Measurements from ENCODE around the gene TNP2.
A peak's percentile ranks its signal among the peaks of the same experiment; 100 is the strongest.

TNP2 gene

GRCh38 chr16:11276896-11277593 is 7.9 kb upstream of the TNP2 start:
- DNase-seq: no peak

DNA sequence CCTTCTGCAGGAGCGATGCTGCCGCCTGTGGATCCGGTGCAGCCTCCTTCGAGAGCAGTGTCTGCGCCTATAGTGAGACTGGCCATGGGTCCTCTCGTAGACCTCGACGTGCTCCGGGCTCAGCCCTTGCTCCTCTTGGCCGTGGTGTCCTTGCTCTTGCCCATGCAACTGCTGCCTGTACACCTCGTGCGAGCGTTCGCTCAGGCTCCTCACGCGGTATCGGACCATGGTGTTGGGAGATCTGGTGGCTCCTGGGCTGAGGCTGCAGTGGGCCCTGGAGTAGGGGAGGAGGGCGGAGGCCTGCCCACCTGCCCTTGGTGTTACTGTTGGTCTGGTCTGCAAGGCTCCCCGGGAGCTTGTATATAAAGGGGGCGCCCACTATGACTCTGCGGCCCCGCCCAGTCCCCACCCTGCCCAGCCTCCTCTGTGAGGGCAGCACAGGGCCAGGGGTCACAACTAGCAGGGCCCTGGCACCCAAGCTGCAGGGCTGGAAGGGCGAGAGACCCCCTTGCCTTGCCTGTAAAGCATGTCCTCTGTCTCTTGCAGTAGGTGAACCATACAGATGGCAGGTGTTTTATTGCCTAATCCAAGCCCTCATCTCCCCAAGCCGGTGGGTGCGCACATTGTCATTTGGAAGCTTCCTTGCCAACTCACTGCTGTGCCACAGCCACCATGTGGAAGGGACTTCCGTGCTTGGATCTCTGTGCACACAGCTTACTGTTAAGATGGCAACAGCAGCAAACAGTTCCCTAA is 7.2 kb upstream of the TNP2 start, which contains the start of gene PRM2:
TSS of gene PRM2 (minus strand) at position 338 of the 753 bp plus-strand sequence. CDS start at position 228, 110 bp downstream.
- no peak for DNase-seq

- DNase-seq: no peak
Measured at GRCh38 chr16:11274964-11275363, 5.8 kb upstream of the TNP2 start.

DNA sequence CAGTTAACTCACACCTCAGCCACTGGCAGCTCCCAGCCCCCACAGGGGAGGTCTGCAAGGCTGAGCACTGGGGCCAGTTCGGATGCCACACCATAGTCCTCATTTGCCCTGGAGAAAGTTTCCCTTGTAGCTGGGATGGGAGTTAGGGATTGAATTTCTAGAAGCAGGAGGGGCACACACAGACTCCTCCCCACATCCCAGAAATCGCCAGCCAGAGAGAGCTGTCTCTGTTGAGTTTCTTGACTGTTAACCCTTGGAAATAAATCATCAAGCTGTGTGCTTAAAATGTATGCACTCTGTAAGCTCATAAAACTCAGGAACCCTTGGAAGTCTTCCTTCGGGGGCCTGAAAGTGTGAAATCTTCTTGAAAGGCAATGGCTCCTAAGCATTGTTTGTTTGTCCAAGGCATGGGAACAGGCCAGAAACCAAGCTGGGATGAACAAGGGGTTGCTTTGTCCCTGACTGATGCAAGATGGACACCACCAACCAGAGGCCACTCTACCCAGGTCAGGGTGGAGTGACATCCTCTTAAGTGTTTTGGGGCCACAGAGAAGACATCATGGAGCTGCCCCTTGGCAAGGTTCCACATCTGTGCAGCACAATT is 4.7 kb upstream of the TNP2 start:
- no peak for DNase-seq

DNA sequence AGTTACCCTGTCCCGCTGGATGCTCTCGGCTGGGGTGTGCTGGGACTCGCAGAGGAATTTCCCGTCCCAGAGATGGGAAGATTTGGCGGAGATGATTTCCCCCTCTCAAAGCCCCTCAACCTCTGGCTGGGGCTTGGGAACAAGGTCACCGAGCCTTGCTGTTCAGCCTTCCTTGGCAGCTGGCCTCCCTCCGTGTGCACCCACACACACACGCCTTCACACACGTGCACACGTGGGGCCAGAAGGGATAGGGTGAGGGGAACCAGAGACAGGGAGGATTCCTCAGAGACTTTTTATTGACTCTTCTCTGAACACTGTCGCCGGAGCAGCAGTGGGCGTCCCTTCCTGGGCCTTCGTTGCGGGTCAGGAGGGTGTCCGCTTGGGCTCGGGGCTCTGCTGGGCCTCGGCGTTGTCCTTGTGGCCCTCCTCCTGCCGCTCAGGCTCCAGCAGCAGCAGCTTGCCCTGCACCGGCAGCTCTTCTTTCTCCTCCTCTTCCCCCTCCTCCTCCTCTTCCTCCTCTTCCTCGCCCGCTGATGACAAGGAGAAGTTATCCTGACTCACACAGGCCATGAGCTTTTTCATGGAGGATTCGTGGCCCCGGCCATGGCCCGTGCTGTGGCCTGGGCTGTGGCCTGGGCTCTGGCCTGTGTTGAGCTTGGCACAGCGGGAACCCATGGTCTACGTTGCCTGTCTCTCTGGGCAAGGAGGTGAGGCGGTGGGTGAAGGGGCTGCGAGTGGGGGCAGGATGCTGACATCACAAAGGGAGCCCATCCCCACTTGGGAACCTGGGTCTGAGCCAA is 4.0 kb upstream of the TNP2 start, which contains the start of gene PRM3:
TSS of gene PRM3 (minus strand) at position 709 of the 800 bp plus-strand sequence. CDS start at position 675, 34 bp downstream.
- no peak for DNase-seq

DNA sequence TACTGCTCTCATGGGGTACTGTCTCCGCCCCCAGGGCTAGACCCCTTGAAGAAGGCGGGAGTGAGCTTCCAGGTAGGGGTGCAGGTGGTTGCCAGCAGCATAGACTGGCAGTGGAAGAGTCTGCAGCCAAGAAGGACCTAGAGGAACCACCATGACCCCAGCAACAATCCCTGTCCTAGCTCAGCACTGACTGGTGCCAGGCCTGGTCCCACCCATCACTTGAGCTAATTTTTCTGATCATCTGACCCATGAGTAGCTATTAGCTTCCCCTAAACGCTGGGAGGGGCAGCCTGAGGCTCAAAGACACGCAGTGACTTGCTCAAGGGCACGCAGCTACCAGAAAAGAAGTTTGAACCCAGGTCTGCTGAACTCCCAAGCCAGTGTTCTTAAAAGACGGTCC is 3.4 kb upstream of the TNP2 start:
- no peak for DNase-seq

GRCh38 chr16:11271610-11272009 is 2.5 kb upstream of the TNP2 start:
- no peak for DNase-seq

- no peak for DNase-seq
Measured at GRCh38 chr16:11270602-11271162, 1.6 kb upstream of the TNP2 start.

GRCh38 chr16:11265124-11265523 is 4.0 kb downstream of the TNP2 start:
- DNase-seq: no peak

DNA sequence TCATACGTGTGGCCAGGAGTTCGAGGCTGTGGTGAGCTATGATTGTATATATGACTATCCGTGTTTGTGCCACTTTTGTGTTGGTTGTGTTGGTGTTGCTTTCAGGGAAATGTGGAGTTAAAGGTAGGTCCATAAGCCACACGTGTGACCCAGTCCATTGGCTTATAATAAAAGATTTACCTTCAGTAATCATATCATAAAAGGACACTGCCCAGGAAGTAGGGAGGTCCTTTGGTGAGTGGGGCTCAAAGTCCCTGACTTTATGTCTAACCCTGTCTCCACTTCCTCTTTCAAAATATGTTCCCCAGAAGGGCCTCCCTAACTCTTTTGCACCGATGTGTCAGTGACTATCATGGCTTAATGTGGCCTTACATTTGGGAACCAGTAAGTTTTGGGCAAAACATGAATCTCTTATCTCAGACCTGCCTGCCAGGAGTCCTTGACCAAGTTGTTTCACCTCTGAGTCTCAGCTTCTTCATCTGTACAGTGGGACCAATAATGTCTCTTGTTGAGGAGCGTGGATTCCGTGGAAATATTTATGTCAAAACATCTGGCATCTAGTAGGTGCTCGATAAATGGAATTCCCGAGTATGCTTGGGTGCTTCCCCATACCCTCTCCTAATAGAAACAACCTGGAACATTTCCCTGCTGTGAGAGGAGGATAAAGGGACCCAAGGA is 4.8 kb downstream of the TNP2 start:
- peak; percentile 0 to 18 for DNase-seq

GRCh38 chr16:11263737-11264136 is 5.4 kb downstream of the TNP2 start:
- DNase-seq: no peak

DNA sequence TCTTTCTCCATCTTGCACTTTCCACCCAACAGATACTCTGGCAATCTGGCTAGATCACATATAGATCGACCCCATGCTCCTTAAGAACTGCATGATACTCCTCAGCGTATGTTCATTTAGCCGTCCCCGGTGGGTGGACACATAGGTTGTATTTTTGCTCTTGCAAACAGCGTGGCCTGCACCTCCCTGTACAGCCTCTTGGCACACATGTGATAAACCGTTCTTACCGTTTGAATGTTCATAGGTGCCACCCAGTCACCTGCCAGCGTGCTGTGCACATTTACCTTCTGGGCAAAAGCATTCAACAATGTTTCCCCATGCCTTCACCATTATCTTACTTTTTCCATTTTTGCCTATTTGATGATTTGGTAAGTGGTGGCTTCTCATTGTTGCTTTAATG is 6.2 kb downstream of the TNP2 start:
- no peak for DNase-seq

DNA sequence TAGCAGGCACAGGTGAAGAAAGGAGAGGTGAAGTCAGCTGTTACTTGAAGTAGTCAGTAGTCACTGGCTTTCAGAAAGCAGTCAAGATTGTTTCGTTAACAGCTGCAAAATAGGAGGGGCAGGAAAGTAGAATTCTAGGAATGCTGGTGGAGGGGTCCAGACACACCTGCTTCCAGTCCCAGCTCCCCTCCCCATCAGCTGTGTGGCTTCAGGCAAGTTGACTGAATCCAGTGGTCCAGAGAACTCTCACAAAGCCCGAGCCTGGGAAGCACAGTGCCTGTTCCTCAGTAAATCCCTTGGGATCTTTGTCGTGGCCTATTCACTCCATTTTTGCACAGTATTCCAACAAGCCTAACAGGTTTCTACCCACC is 8.5 kb downstream of the TNP2 start:
- no peak for DNase-seq

- no peak for DNase-seq
Measured at GRCh38 chr16:11259655-11260595, 9.2 kb downstream of the TNP2 start.

- no peak for DNase-seq
Measured at GRCh38 chr16:11258553-11259492, 10.3 kb downstream of the TNP2 start.

GRCh38 chr16:11257131-11257938 is 11.8 kb downstream of the TNP2 start:
- peak; percentile 38 to 42 for DNase-seq

DNA sequence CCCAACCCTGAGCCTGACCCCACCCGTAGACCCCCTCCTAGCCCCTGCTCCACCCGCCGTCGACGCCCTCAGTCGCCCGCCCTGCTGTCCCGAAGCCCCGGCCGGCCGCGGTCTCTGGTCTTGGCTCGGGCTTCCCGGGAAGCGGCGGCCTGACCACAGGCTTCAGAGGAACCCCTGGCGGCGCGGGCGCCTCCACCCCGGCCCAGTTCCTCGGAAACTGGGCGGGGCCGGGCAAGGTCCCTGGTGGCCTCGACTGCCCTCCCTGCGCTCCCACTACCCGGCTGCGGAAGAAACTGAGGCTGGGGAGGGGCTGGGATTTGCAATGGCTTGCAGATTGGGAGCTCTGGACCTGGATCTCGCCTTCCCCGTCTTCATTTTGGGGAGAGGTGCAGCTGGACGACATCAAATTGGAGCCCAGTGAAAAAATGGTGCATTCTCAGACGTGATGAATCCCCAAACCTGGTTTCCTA is 12.4 kb downstream of the TNP2 start:
- no peak for DNase-seq

Measured in Kasumi-1 (cell line).